Common myeloid progenitor, CD34-positive (primary cell): ENCODE measurements around the gene LIMS2.

ENCODE experiments used
- CTCF ChIA-PET: fragments of 350-600 bp; sonication (Branson Sonifier 250); formaldehyde crosslinking; loops from one replicate; lab custom pipeline; 2021; ENCODE audit warnings: antibody characterized with exemption; lab: Charles Lee
- POLR2A ChIA-PET: fragments of 350-600 bp; sonication (Branson Sonifier 250); formaldehyde crosslinking; loops from one replicate; lab custom pipeline; 2021; ENCODE audit warnings: antibody characterized with exemption; lab: Charles Lee
- DNase-seq, 3 donors: peaks; one replicate each; pipeline versions ENCODE4 v3.0.0 to v3.0.0-alpha.2; 2013
- H3K27ac ChIP-seq, 2 experiments: 1 replicate in 1 of 2; 2 replicates in 1 of 2; pipeline ENCODE4 v1.7.0; 2013; ENCODE audit warnings: inconsistent platforms in 2 of 2, low read length in 2 of 2, mild to moderate bottlenecking in 2 of 2, low read depth in 1 of 2, moderate library complexity in 1 of 2; ENCODE audit not compliant: severe bottlenecking in 2 of 2, insufficient read depth in 1 of 2, poor library complexity in 1 of 2
- H3K27me3 ChIP-seq, 5 experiments: replicated peaks in 2 of 5; 1 replicate in 3 of 5; 2 replicates in 2 of 5; pipeline versions ENCODE4 v1.6.1 to v1.7.0; 2013; ENCODE audit warnings: low read length in 4 of 5, mild to moderate bottlenecking in 2 of 5, moderate library complexity in 2 of 5, inconsistent platforms in 1 of 5; ENCODE audit not compliant: insufficient read depth in 5 of 5, control insufficient read depth in 4 of 5
- H3K36me3 ChIP-seq, 4 experiments: 1 replicate in 2 of 4; 2 replicates in 2 of 4; pipeline versions ENCODE4 v1.6.1 to v1.7.0; 2013; ENCODE audit warnings: low read length in 3 of 4, control low read depth in 1 of 4, mild to moderate bottlenecking in 1 of 4; ENCODE audit not compliant: control insufficient read depth in 4 of 4, insufficient read depth in 4 of 4
- H3K4me1 ChIP-seq, 4 experiments: 1 replicate in 3 of 4; 2 replicates in 1 of 4; pipeline versions ENCODE4 v1.6.1 to v1.7.1; 2013; ENCODE audit warnings: low read length in 3 of 4, mild to moderate bottlenecking in 3 of 4, control low read depth in 1 of 4, inconsistent platforms in 1 of 4, moderate library complexity in 1 of 4; ENCODE audit not compliant: control insufficient read depth in 4 of 4, insufficient read depth in 4 of 4; ENCODE audit errors: control extremely low read depth in 1 of 4
- H3K4me3 ChIP-seq, 7 experiments: 1 replicate in 4 of 7; 2 replicates in 3 of 7; pipeline versions ENCODE4 v1.5.1 to v1.7.0; 2013; ENCODE audit warnings: mild to moderate bottlenecking in 7 of 7, low read length in 6 of 7, moderate library complexity in 6 of 7, inconsistent platforms in 2 of 7, low read depth in 2 of 7, control low read depth in 1 of 7; ENCODE audit not compliant: insufficient read depth in 4 of 7, control insufficient read depth in 1 of 7; ENCODE audit errors: extremely low read depth in 1 of 7
- H3K9me3 ChIP-seq, 5 experiments: 1 replicate in 4 of 5; 2 replicates in 1 of 5; pipeline versions ENCODE4 v1.6.1 to v1.7.1; 2013; ENCODE audit warnings: low read length in 4 of 5, mild to moderate bottlenecking in 2 of 5, inconsistent platforms in 1 of 5, low read depth in 1 of 5, moderate library complexity in 1 of 5; ENCODE audit not compliant: control insufficient read depth in 4 of 5, insufficient read depth in 2 of 5; ENCODE audit errors: control extremely low read depth in 1 of 5
- WGBS: methylation state at CpG from one replicate; pipeline ENCODE4 v1.1.5; 2013; ENCODE audit not compliant: insufficient coverage; 5-methylcytosine and 5-hydroxymethylcytosine counted together

LIMS2 gene

DNA sequence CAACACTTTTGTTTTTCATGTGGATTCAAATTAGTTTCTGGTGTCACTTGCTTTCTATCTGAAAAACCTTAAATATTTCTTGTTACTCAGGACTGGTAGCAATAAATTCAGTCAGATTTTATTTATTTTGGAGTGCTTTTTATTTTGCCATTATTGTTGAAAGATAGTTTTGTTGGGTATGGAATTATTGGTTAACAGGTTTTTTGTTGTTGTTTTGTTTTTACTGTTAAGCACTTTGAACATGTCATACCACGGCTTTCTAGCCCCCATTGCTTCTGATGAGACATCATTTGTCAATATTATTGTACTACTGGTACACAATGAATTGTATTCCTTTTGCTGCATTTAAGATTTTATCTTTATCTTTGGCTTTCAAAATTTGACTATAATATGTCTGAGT is 13.1 kb upstream of the LIMS2 start:
- CTCF ChIA-PET: interaction anchor here (0.7 kb wide), 1 partner anchor 50 kb away, joined by 3 read pairs; no protein-coding TSS in a partner anchor
- DNase-seq: no peak
- peaks cover 0 to 28% (median 14%) of the 10 kb centered on the region in 5 experiments for H3K9me3 ChIP-seq
- H3K27me3 ChIP-seq: no peaks in the 10 kb centered on the region
- H3K27ac ChIP-seq: no peak overlapping the region
- POLR2A ChIA-PET: no interaction called here
- WGBS: no CpG with 5 or more reads among the region's 1 CpG
- no peaks in the 10 kb centered on the region for H3K4me1 ChIP-seq
- no peaks in the 10 kb centered on the region for H3K36me3 ChIP-seq
- no peak overlapping the region for H3K4me3 ChIP-seq

DNA sequence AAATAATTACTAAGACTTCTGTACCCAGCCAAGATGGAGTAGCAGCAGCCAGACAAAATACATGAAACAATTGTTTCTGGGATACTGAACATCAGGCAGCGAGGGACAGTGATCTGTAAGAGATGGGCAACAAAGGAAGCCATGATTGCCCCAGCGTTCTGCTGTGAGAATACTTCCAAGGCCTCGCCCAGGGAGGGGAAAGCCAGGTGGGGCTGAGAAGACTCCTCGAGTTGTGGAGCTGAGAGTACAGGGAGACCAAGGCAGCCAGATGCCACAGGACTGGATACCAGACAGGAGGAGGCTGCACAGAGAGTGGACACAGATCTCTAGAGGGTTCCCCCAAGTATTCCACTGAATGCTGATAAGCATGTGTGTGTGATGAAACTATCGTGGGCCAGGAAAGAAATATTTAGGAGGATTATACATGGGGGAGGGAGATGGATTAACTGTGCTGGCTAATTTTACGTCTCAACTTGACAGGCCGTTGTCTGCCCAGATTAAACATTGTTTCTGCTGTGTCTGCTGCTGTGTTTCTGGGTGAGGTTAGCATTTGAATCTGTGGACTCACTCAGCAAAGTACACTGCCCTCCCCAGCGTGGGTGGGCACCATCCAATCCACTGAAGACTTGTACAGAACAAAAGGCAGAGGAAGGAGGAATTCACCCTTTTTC is 10.2 kb upstream of the LIMS2 start:
- H3K9me3 ChIP-seq: peaks cover 0 to 16% (median 5%) of the 10 kb centered on the region in 5 experiments
- CTCF ChIA-PET: no interaction called here
- H3K4me3 ChIP-seq: no peak overlapping the region
- no peaks in the 10 kb centered on the region for H3K27me3 ChIP-seq
- no peak for DNase-seq
- no peak overlapping the region for H3K27ac ChIP-seq
- POLR2A ChIA-PET: no interaction called here
- H3K4me1 ChIP-seq: peaks cover 0 to 4% (median 1%) of the 10 kb centered on the region in 4 experiments
- WGBS: 90% methylated on average over 8 of the region's 8 CpGs
- no peaks in the 10 kb centered on the region for H3K36me3 ChIP-seq

DNA sequence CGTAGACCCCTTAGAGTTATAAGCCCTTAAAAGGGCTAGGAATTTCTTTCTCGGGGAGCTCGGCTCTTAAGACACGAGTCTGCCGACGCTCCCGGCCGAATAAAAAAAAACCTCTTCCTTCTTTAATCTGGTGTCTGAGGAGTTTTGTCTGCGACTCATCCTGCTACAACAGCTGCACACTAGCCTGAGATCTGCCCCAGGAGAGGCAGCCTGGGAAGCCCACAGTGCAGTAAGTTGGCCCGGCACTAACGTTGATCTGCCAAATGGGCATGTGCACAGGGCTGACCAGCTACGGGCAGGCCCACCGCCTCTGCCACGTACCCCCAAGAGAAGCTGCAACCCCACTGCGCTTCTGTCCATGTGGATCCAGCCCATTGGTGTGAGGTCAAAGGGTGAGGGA is 8.4 kb upstream of the LIMS2 start:
- H3K27me3 ChIP-seq: no peaks in the 10 kb centered on the region
- H3K9me3 ChIP-seq: peaks cover 0 to 9% (median 0%) of the 10 kb centered on the region in 5 experiments
- peaks cover 0 to 4% (median 1%) of the 10 kb centered on the region in 4 experiments for H3K4me1 ChIP-seq
- H3K27ac ChIP-seq: no peak overlapping the region
- no peaks in the 10 kb centered on the region for H3K36me3 ChIP-seq
- 98% methylated on average over 12 of the region's 15 CpGs for WGBS
- no peak overlapping the region for H3K4me3 ChIP-seq
- CTCF ChIA-PET: no interaction called here
- POLR2A ChIA-PET: no interaction called here
- no peak for DNase-seq

DNA sequence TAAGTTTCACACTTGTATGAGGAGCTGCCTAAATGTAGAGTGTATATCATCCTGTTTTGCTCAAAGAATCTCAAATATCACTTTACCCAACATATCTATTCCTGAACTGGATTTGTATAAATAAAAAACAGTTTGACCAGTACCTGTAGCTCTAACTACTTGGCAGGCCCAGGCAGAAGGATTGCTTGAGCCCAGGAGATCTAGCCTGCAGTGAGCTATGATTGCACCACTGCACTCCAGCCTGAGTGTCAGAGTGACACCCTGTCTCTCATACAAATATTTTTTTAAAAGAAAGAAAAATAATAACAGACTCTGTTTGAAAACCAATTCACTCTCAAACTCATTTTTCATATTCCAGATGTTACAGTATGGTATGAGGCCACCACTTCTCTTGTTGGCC is 7.7 kb upstream of the LIMS2 start:
- ChIA-PET POLR2A (no interaction called here), CTCF (no interaction called here)
- Histone ChIP-seq H3K4me1 (peaks cover 0 to 4% (median 1%) of the 10 kb centered on the region in 4 experiments), H3K27ac (no peak overlapping the region), H3K9me3 (peaks cover 0 to 2% (median 0%) of the 10 kb centered on the region in 5 experiments), H3K4me3 (no peak overlapping the region), H3K27me3 (peaks cover 0 to 3% (median under 1%) of the 10 kb centered on the region in 5 experiments), H3K36me3 (no peaks in the 10 kb centered on the region)
- no peak for DNase-seq

DNA sequence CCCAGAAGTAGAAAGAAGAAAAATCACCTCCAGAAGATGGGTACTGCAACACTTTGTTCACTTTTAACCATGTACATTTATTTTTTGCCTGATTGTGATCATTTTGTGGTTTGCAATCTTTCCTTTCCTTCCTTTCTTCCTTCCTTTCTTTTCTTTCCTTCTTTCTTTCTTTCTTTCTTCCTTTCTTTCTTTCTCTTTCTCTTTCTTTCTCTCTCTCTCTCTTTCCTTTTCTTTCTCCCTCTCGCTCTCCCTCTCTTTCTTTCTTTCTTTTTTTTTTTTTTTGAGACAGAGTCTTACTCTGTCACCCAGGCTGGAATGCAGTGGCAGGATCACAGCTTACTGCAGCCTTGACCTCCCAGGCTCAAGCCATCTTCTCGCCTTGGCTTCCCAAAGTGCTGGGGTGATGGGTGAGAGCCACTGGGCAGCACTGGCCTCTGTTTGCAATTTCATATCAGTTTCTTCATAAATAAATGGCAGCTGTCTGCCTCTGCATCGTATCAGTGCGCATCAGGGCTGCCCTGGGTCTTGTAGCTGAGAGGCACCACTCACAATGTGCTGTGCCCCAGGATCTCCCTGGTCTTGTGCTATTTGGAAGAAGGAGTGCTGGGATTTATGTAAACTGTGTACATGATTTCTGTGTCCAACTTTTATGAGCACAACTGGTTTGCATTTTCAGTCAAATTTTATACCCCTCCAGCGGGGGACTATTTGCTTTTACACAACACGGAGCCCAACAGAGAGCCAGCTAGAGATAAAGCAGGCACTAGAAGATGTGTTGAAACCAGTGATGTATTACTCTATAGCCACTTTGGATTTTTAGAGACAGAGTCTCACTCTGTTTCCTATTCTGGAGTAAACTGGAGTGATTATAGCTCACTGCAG is 6.9 kb upstream of the LIMS2 start:
- no peak for DNase-seq
- H3K27me3 ChIP-seq: peaks cover 0 to 12% (median 9%) of the 10 kb centered on the region in 5 experiments
- POLR2A ChIA-PET: no interaction called here

DNA sequence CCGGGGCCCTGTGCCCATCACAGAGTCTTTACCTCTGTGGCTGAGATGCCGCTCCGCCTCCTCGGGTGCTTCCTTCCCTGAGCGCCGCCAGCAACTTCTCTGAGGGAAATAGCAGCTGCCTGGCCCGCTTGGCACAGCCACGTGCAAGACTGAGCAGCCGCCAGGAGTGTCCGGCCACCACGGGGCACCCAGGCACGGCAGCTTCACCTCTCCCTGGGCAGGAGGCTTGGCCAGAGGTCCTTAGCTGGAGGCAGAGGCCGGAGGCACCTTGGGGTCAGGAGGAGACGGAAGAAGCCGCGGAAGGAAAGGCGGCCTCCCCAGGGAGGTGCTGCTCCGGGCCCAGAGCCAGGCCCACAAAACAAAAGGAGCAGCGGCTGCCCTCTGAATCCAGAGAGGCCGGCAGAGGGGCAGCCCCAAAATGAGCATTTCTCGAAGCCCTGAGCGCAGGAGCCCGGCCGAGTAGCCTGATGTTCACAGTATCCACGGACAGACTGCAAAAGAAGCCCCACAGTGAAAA is 6.0 kb upstream of the LIMS2 start:
- Histone ChIP-seq H3K4me1 (peaks cover 0 to 4% (median 1%) of the 10 kb centered on the region in 4 experiments), H3K27ac (no peak overlapping the region), H3K27me3 (peaks cover 0 to 20% (median 9%) of the 10 kb centered on the region in 5 experiments), H3K36me3 (no peaks in the 10 kb centered on the region), H3K4me3 (peak overlapping the region in 1 of 7 experiments; percentile 13), H3K9me3 (no peaks in the 10 kb centered on the region)
- ChIA-PET CTCF (no interaction called here), POLR2A (no interaction called here)
- DNase-seq: peak in 2 of 3 donors; percentile 13 to 35
- WGBS: 48% methylated on average over 24 of the region's 25 CpGs

More for the DNA sequence above, 6.9 kb upstream of the LIMS2 start:
- Histone ChIP-seq H3K36me3 (no peaks in the 10 kb centered on the region), H3K27ac (no peak overlapping the region), H3K4me3 (no peak overlapping the region), H3K9me3 (no peaks in the 10 kb centered on the region), H3K4me1 (peaks cover 0 to 4% (median 1%) of the 10 kb centered on the region in 4 experiments)
- CTCF ChIA-PET: no interaction called here
- WGBS: 100% methylated on average over 4 of the region's 6 CpGs
